Measurements from ENCODE around the gene POU5F1. TPM values are rescaled to one million over a fixed set of nuclear protein-coding genes. Genes with fewer than 3 reads are reported as not detected.
A peak's percentile ranks its signal among the peaks of the same experiment; 100 is the strongest.

Gene POU5F1
- total and polyA plus RNA-seq, 10 donors, result 0.57 to 3.7 (median 1.5) TPM

GRCh38 chr6:31158140-31158862 is 12.2 kb downstream of the POU5F1 start, which contains the start of gene TCF19:
TSS of gene TCF19 (plus strand) at chr6:31158589. CDS start at chr6:31159470, 881 bp downstream.
- H3K4me1 ChIP-seq, result peaks cover 11 to 38% (median 25%) of the 10 kb centered on the region in 6 donors
- H3K9me3 ChIP-seq, result no peaks in the 10 kb centered on the region
- WGBS, 5 donors, result 0 to 1% (median 0%) methylated on average over 47 to 65 of the region's 65 CpGs
- peak within 1 kb of the TSS; percentile 42 to 90 (median 79) for H3K27ac ChIP-seq
- H3K36me3 ChIP-seq, result peaks cover 0 to 52% (median 7%) of the 10 kb centered on the region in 6 donors
- DNase-seq, result peak; percentile 99
- intact Hi-C loops (cut with DNase I; ENCODE audit: low total_unique reads), result no loop called here
- TF ChIP-seq, protein P1, sequence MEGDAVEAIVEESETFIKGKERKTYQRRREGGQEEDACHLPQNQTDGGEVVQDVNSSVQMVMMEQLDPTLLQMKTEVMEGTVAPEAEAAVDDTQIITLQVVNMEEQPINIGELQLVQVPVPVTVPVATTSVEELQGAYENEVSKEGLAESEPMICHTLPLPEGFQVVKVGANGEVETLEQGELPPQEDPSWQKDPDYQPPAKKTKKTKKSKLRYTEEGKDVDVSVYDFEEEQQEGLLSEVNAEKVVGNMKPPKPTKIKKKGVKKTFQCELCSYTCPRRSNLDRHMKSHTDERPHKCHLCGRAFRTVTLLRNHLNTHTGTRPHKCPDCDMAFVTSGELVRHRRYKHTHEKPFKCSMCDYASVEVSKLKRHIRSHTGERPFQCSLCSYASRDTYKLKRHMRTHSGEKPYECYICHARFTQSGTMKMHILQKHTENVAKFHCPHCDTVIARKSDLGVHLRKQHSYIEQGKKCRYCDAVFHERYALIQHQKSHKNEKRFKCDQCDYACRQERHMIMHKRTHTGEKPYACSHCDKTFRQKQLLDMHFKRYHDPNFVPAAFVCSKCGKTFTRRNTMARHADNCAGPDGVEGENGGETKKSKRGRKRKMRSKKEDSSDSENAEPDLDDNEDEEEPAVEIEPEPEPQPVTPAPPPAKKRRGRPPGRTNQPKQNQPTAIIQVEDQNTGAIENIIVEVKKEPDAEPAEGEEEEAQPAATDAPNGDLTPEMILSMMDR (IDR thresholded peaks at IDR 0.05 in 8 of 11, conservative IDR thresholded peaks at IDR 0.05 in 3 of 11), result peak in 3 of 11 experiments; percentile 17 to 46 (median 31)
- peak; percentile 74 to 86 (median 85) for TF ChIP-seq POLR2AphosphoS5 (IDR thresholded peaks at IDR 0.05)
- TF ChIP-seq POLR2A (IDR thresholded peaks at IDR 0.05), result peak in 1 of 3 donors; percentile 32
- H3K27me3 ChIP-seq (replicated peaks in 1 of 7), result no peaks in the 10 kb centered on the region
- H3K4me3 ChIP-seq, result peak within 1 kb of the TSS; percentile 63 to 94 (median 84)

GRCh38 chr6:31157513-31158139 is 12.9 kb downstream of the POU5F1 start, which contains the start of gene CCHCR1:
TSS of gene CCHCR1 (minus strand) at chr6:31157802. CDS start at chr6:31157600, 202 bp downstream.
- intact Hi-C loops (cut with DNase I; ENCODE audit: low total_unique reads), result no loop called here
- Histone ChIP-seq H3K36me3 (peaks cover 0 to 52% (median 7%) of the 10 kb centered on the region in 6 donors), H3K27ac (peak within 1 kb of the TSS; percentile 42 to 90 (median 79)), H3K4me1 (peaks cover 11 to 38% (median 25%) of the 10 kb centered on the region in 6 donors), H3K4me3 (peak within 1 kb of the TSS; percentile 63 to 94 (median 84)), H3K9me3 (no peaks in the 10 kb centered on the region), H3K27me3 (replicated peaks in 1 of 7) (no peaks in the 10 kb centered on the region)
- TF ChIP-seq POLR2AphosphoS5 (IDR thresholded peaks at IDR 0.05), result no peak
- DNase-seq, result no peak
- 11 to 16% (median 14%) methylated on average over 14 of the region's 14 CpGs for WGBS, 5 donors

- TF ChIP-seq POLR2AphosphoS5 (IDR thresholded peaks at IDR 0.05) (no peak), POLR2A (IDR thresholded peaks at IDR 0.05) (no peak)
- TF ChIP-seq, protein P1 (IDR thresholded peaks at IDR 0.05 in 8 of 11, conservative IDR thresholded peaks at IDR 0.05 in 3 of 11), result no peak
- Histone ChIP-seq H3K27me3 (replicated peaks in 1 of 7) (no peaks in the 10 kb centered on the region), H3K36me3 (peaks cover 0 to 44% (median 7%) of the 10 kb centered on the region in 6 donors), H3K4me3 (no peak overlapping the region), H3K4me1 (peaks cover 11 to 38% (median 25%) of the 10 kb centered on the region in 6 donors), H3K27ac (no peak overlapping the region), H3K9me3 (no peaks in the 10 kb centered on the region)
- DNase-seq, result no peak
- 94 to 99% (median 96%) methylated on average over 7 of the region's 7 CpGs for WGBS, 5 donors
- intact Hi-C loops (cut with DNase I; ENCODE audit: low total_unique reads), result no loop called here
Observed at GRCh38 chr6:31156641-31157040, 13.8 kb downstream of the POU5F1 start.

DNA sequence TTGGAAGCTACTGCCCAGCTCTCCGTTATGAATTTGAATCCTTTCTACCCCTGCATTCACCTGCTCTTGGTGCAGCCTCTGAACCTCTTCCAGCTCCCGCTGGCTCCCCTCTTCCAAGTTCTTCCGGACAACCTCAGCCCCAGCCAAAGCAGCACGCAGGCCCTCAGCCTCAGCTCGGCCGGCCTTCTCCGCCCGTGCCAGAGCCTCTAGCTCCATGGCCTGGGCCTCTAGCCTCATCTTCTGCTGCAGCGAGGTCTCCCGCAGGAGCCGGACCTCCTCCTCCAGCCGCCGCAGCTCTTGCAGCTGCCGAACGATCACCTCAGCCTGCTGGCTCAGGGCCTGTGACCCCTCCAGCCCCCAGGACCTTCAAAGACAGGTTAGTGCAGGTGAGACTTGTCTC is 16.0 kb downstream of the POU5F1 start:
- Histone ChIP-seq H3K9me3 (no peaks in the 10 kb centered on the region), H3K36me3 (peaks cover 0 to 58% (median 21%) of the 10 kb centered on the region in 6 donors), H3K27me3 (replicated peaks in 1 of 7) (no peaks in the 10 kb centered on the region), H3K4me1 (peaks cover 11 to 25% (median 19%) of the 10 kb centered on the region in 6 donors), H3K27ac (no peak overlapping the region), H3K4me3 (no peak overlapping the region)
- intact Hi-C loops (cut with DNase I; ENCODE audit: low total_unique reads), result no loop called here
- 91 to 99% (median 97%) methylated on average over 9 to 15 of the region's 15 CpGs for WGBS, 5 donors
- TF ChIP-seq POLR2A (IDR thresholded peaks at IDR 0.05), result no peak
- DNase-seq, result no peak

- no peaks in the 10 kb centered on the region for H3K9me3 ChIP-seq
- no peaks in the 10 kb centered on the region for H3K27me3 ChIP-seq (replicated peaks in 1 of 7)
- no peak overlapping the region for H3K4me3 ChIP-seq
- peaks cover 4 to 19% (median 9%) of the 10 kb centered on the region in 6 donors for H3K4me1 ChIP-seq
- no peak overlapping the region for H3K27ac ChIP-seq
- DNase-seq, result no peak
- intact Hi-C loops (cut with DNase I; ENCODE audit: low total_unique reads), result no loop called here
- H3K36me3 ChIP-seq, result peaks cover 0 to 70% (median 21%) of the 10 kb centered on the region in 6 donors
- TF ChIP-seq, protein P1 (IDR thresholded peaks at IDR 0.05 in 8 of 11, conservative IDR thresholded peaks at IDR 0.05 in 3 of 11), result no peak
- TF ChIP-seq POLR2A (IDR thresholded peaks at IDR 0.05) (no peak), POLR2AphosphoS5 (IDR thresholded peaks at IDR 0.05) (no peak)
- WGBS, 5 donors, result 88 to 97% (median 95%) methylated on average over 7 of the region's 7 CpGs
Observed at GRCh38 chr6:31152781-31153180, 17.7 kb downstream of the POU5F1 start.

All from spleen (tissue), 11 donors.